SK-N-SH (cell line): ENCODE measurements around the gene SPATA2. TPM values are rescaled to one million over a fixed set of nuclear protein-coding genes. Genes with fewer than 3 reads are reported as not detected.

ENCODE experiments used
- CTCF ChIA-PET: fragments of 300-600, 350-600 bp; formaldehyde crosslinking; extraction: SDS; loops from one replicate; lab custom pipeline; 2021; lab: Yijun Ruan, JAX
- POLR2A ChIA-PET: fragments of 350-600 bp; sonication (Branson Sonifier 250); formaldehyde crosslinking; extraction: SDS; loops from one replicate; lab custom pipeline; 2020; ENCODE audit warnings: antibody characterized with exemption, inconsistent platforms; lab: Yijun Ruan, JAX
- DNase-seq: peaks from one replicate; pipeline ENCODE4 v3.0.0; 2012
- H2AFZ ChIP-seq: fragments of 200-600 bp; sonication (generic); 2 replicates; pipeline ENCODE4 v1.8.1; 2016; ENCODE audit warnings: antibody characterized with exemption, mild to moderate bottlenecking, low read depth
- H3F3A ChIP-seq: fragments of 200-600 bp; sonication (generic); replicated peaks from 2 replicates; pipeline ENCODE3; 2016; ENCODE audit warnings: antibody characterized with exemption, mild to moderate bottlenecking; ENCODE audit not compliant: insufficient read depth
- H3K27ac ChIP-seq, 2 experiments: fragments of 200-500 bp in 1 of 2; fragments of 200-600 bp in 1 of 2; sonication (Bioruptor generic) in 1 of 2; sonication (generic), shearing (Covaris generic) in 1 of 2; 2 replicates each; pipeline versions ENCODE4 v1.5.1 to v1.6.1; 2014 to 2016; ENCODE audit warnings: low read depth in 2 of 2, inconsistent platforms in 1 of 2, low read length in 1 of 2, mild to moderate bottlenecking in 1 of 2, mixed read lengths in 1 of 2
- H3K27me3 ChIP-seq: fragments of 200-600 bp; sonication (generic), shearing (Covaris generic); 2 replicates; pipeline ENCODE4 v1.6.1; 2016; ENCODE audit warnings: mixed run types; ENCODE audit not compliant: insufficient read depth
- H3K36me3 ChIP-seq, 2 experiments: fragments of 200-500 bp in 1 of 2; fragments of 200-600 bp in 1 of 2; sonication (Bioruptor generic) in 1 of 2; sonication (generic) in 1 of 2; replicated peaks in 1 of 2; 2 replicates each; pipeline versions ENCODE3 to v1.5.1; 2014 to 2016; ENCODE audit warnings: low read length in 1 of 2, mild to moderate bottlenecking in 1 of 2; ENCODE audit not compliant: insufficient read depth in 2 of 2, control insufficient read depth in 1 of 2
- H3K4me1 ChIP-seq, 2 experiments: fragments of 200-500 bp in 1 of 2; fragments of 200-600 bp in 1 of 2; sonication (Bioruptor generic) in 1 of 2; sonication (generic), shearing (Covaris generic) in 1 of 2; 2 replicates each; pipeline versions ENCODE4 v1.5.1 to v1.6.1; 2014 to 2016; ENCODE audit warnings: low read depth in 1 of 2, low read length in 1 of 2, mixed run types in 1 of 2; ENCODE audit not compliant: insufficient read depth in 2 of 2, control insufficient read depth in 1 of 2
- H3K4me2 ChIP-seq: fragments of 200-600 bp; sonication (generic), shearing (Covaris generic); 2 replicates; pipeline ENCODE4 v1.6.1; 2017; ENCODE audit warnings: mixed run types
- H3K4me3 ChIP-seq, 2 experiments: fragments of 200-500 bp in 1 of 2; fragments of 200-600 bp in 1 of 2; sonication (Bioruptor generic) in 1 of 2; sonication (generic), shearing (Covaris generic) in 1 of 2; 2 replicates each; pipeline versions ENCODE4 v1.5.1 to v1.8.1; 2014 to 2016; ENCODE audit warnings: low read depth in 2 of 2, inconsistent platforms in 1 of 2, low read length in 1 of 2, mild to moderate bottlenecking in 1 of 2, mixed read lengths in 1 of 2, moderate library complexity in 1 of 2
- H3K79me2 ChIP-seq: fragments of 200-600 bp; sonication (generic); 2 replicates; pipeline ENCODE4 v1.8.1; 2017; ENCODE audit warnings: mild to moderate bottlenecking; ENCODE audit not compliant: insufficient read depth
- H3K9ac ChIP-seq: fragments of 200-600 bp; sonication (generic); 2 replicates; pipeline ENCODE4 v1.6.1; 2017; ENCODE audit warnings: mixed run types
- H3K9me2 ChIP-seq: fragments of 200-600 bp; sonication (generic); 2 replicates; pipeline ENCODE4 v1.6.1; 2017; ENCODE audit warnings: mixed run types
- H3K9me3 ChIP-seq: fragments of 200-600 bp; sonication (generic); 2 replicates; pipeline ENCODE4 v1.6.1; 2017; ENCODE audit warnings: mixed run types, mild to moderate bottlenecking, moderate library complexity
- H4K20me1 ChIP-seq: fragments of 200-600 bp; sonication (generic); 2 replicates; pipeline ENCODE4 v1.6.1; 2017; ENCODE audit warnings: mild to moderate bottlenecking, mixed run types; ENCODE audit not compliant: insufficient read depth
- CHD2 ChIP-seq: fragments of 150-350 bp; IDR thresholded peaks from 2 replicates; pipeline ENCODE4 v1.6.1; 2018; ENCODE audit warnings: low read length; ENCODE audit not compliant: partially characterized antibody
- ELF1 ChIP-seq: IDR thresholded peaks from 2 replicates; pipeline ENCODE4 v1.4.0; 2012
- EZH2phosphoT487 ChIP-seq: fragments of 200-600 bp; sonication (generic); IDR thresholded peaks from 2 replicates; pipeline ENCODE4 v1.6.1; 2017; ENCODE audit warnings: low read depth, mixed run types, mild to moderate bottlenecking, antibody characterized with exemption, moderate library complexity, borderline replicate concordance
- GATA2 ChIP-seq: sonication (generic); formaldehyde crosslinking; IDR thresholded peaks from 2 replicates; pipeline ENCODE4 v1.5.0; 2020; ENCODE audit warnings: mild to moderate bottlenecking, missing genetic modification reagents
- MEF2A ChIP-seq: IDR thresholded peaks from 2 replicates; pipeline ENCODE4 v1.4.0; 2012; ENCODE audit warnings: low read depth, borderline replicate concordance
- NFIC ChIP-seq: IDR thresholded peaks from 2 replicates; pipeline ENCODE4 v1.4.0; 2012; ENCODE audit warnings: borderline replicate concordance
- NRF1 ChIP-seq: IDR thresholded peaks from 2 replicates; pipeline ENCODE4 v1.6.1; 2012; ENCODE audit warnings: low read depth, mild to moderate bottlenecking, low read length
- RXRA ChIP-seq: IDR thresholded peaks from 2 replicates; pipeline ENCODE4 v1.4.0; 2012; ENCODE audit warnings: low read depth, mild to moderate bottlenecking, borderline replicate concordance
- SIN3A ChIP-seq: IDR thresholded peaks from 2 replicates; pipeline ENCODE4 v1.6.1; 2012; ENCODE audit warnings: low read depth, mild to moderate bottlenecking, low read length, moderate library complexity, borderline replicate concordance
- TAF1 ChIP-seq: IDR thresholded peaks from 2 replicates; pipeline ENCODE4 v1.6.1; 2012; ENCODE audit warnings: low read depth, mild to moderate bottlenecking, low read length, moderate library complexity, borderline replicate concordance
- TCF12 ChIP-seq: IDR thresholded peaks from 2 replicates; pipeline ENCODE4 v1.4.0; 2012
- WGBS: methylation state at CpG from one replicate; pipeline ENCODE4 v1.1.6; 2017; ENCODE audit warnings: low lambda C conversion rate; 5-methylcytosine and 5-hydroxymethylcytosine counted together
- polyA plus RNA-seq, 3 experiments: library from polyadenylated mRNA; depleted of rRNA; stranded (reverse); fragments of >200 nt; gene quantifications; 2 replicates each; pipeline ENCODE4 v1.2.3, GENCODE V29; 2012
- TF ChIP-seq, protein P1 (sequence below): IDR thresholded peaks from 2 replicates; pipeline ENCODE4 v1.4.0; 2012; ENCODE audit warnings: low read depth, borderline replicate concordance
- TF ChIP-seq, protein P2 (sequence below): fragments of 150-350 bp; IDR thresholded peaks from 2 replicates; pipeline ENCODE4 v1.6.1; 2017; ENCODE audit warnings: antibody characterized with exemption, low read length, low read depth, borderline replicate concordance
- TF ChIP-seq, protein P3 (sequence below): IDR thresholded peaks from 2 replicates; pipeline ENCODE4; 2012
- TF ChIP-seq, protein P4 (sequence below): IDR thresholded peaks from 2 replicates; pipeline ENCODE4 v1.4.0; 2012; ENCODE audit warnings: low read depth, borderline replicate concordance

Gene SPATA2
- polyA plus RNA-seq, 1 of the 3 experiments (the other 2 are of a cell fraction) = 7.2 TPM

DNA sequence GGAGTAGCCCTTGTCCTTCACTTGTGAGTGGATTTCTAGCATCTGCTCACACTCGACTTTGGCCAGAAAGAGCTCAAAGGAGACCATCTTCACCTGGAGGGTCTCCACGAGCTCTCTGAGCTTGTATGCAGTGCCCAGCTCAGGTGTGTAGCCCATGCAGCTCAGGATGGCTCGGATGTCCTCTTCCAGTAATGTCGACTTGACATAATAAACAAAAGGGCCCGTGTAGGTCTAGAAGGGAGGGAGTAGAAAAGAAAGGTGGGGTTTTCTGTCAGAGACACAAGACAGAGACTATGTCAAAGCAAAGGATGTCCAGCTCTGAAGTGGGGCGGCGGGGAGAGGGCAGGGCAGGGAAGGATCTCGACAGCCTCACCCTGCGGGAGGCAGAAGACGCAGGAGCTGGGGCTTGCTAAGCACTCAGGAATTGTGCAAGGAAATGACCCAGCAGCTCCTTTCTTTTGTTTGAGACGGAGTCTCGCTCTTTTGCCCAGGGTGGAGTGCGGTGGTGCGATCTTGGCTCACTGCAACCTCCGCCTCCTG, 8.6 kb downstream of the SPATA2 start (continued):
- TF ChIP-seq, protein P1, sequence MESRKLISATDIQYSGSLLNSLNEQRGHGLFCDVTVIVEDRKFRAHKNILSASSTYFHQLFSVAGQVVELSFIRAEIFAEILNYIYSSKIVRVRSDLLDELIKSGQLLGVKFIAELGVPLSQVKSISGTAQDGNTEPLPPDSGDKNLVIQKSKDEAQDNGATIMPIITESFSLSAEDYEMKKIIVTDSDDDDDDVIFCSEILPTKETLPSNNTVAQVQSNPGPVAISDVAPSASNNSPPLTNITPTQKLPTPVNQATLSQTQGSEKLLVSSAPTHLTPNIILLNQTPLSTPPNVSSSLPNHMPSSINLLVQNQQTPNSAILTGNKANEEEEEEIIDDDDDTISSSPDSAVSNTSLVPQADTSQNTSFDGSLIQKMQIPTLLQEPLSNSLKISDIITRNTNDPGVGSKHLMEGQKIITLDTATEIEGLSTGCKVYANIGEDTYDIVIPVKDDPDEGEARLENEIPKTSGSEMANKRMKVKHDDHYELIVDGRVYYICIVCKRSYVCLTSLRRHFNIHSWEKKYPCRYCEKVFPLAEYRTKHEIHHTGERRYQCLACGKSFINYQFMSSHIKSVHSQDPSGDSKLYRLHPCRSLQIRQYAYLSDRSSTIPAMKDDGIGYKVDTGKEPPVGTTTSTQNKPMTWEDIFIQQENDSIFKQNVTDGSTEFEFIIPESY = no peak
- no peak for TF ChIP-seq SIN3A

DNA sequence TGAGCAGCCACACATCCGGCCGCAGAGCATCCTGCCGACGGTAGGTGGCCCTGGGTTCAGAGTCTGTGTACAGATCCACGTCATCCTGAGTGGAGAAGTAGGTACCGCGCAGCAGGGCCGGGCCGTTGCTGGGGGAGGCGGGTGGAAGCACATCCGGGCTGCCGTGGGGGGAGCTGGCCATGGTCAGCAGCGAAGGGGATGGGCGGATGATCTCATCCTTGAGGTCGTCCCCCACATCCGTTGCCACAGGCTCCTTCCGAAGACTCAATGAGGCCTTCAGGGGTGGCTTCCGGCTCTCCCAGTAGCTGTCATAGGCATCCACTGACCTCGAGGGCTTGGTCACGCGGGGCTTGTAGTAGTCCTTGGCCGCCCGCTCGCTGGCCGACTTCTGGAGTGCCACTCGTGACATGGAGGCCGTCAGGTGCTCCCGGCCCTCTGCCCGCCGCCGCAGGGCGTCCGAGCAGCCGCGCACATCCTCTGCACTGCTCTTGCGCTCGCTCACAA, 9.2 kb downstream of the SPATA2 start:
- Histone ChIP-seq H2AFZ (no peak overlapping the region), H3K4me1 (peaks cover 0 to 7% of the 10 kb centered on the region in 2 experiments; a peak in 1 of 4 replicates), H3K4me2 (no peak overlapping the region), H3K4me3 (no peak overlapping the region)
- CTCF ChIA-PET = interaction anchor here (0.9 to 5.8 kb wide), 4 partner anchors 15 to 372 kb away, joined by 3 to 32 read pairs (median 5); no protein-coding TSS in a partner anchor
- no peak for DNase-seq
- TF ChIP-seq, protein P2, sequence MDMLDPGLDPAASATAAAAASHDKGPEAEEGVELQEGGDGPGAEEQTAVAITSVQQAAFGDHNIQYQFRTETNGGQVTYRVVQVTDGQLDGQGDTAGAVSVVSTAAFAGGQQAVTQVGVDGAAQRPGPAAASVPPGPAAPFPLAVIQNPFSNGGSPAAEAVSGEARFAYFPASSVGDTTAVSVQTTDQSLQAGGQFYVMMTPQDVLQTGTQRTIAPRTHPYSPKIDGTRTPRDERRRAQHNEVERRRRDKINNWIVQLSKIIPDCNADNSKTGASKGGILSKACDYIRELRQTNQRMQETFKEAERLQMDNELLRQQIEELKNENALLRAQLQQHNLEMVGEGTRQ = no peak
- TF ChIP-seq, all 33 proteins: peak for 0
- Histone ChIP-seq H3K9ac (no peak overlapping the region), H4K20me1 (peaks cover 16% of the 10 kb centered on the region; the same call in 1 of the 2 replicates), H3K9me3 (no peaks in the 10 kb centered on the region), H3K36me3 (peaks cover 9 to 52% of the 10 kb centered on the region in 2 experiments), H3K79me2 (peaks cover 24% of the 10 kb centered on the region), H3K9me2 (no peaks in the 10 kb centered on the region), H3K27ac (no peak overlapping the region), H3K27me3 (no peaks in the 10 kb centered on the region), H3F3A (no peaks in the 10 kb centered on the region)
- POLR2A ChIA-PET = interaction anchor here (1.6 kb wide), 1 partner anchor 10 kb away, joined by 3 read pairs; the partner anchor contains the start of gene SPATA2
- WGBS = 97% methylated on average over 26 of the region's 37 CpGs

DNA sequence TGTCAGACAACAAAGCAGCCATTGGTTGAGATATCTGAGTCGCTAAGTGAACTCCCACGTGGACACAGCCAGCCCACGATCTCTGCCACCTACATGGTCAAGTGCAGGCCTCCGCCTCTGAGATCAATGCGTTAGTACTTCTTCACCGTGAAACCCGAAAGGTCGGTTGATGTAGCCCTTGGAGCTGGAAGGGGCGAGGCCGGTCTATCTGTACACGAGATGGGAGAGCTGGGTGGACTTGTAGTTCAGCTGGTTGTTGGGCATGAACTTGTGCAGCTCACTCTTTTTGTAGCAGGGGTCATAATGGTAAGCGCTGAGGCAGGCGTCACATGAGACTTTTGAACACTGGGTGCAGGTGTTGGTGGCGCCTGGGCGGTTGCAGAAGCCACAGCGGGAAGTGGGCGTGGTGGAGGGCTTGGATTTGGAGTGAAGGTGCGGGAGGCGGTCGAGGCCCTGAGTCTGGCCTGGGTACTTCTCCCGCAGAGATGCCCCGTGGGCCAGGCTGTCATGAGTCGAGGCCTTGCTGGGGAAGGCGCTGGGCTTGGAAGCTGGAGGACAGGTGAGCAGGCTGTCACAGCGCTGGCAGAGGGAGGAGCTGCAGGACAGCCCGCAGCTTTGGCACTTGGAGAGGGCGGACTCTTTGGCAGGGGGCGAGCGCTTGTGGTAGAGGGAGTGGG, 9.8 kb downstream of the SPATA2 start:
- Histone ChIP-seq H3K27ac (no peak overlapping the region), H3K9ac (no peak overlapping the region), H3K4me1 (peaks cover 0 to 10% of the 10 kb centered on the region in 2 experiments; a peak in 1 of 4 replicates), H3K79me2 (peaks cover 18% of the 10 kb centered on the region), H3K4me2 (no peak overlapping the region), H3K27me3 (no peaks in the 10 kb centered on the region), H3K36me3 (peaks cover 9 to 52% of the 10 kb centered on the region in 2 experiments), H3K4me3 (no peak overlapping the region), H3F3A (no peaks in the 10 kb centered on the region), H2AFZ (no peak overlapping the region), H3K9me3 (no peaks in the 10 kb centered on the region), H4K20me1 (peaks cover 10% of the 10 kb centered on the region; the same call in 1 of the 2 replicates), H3K9me2 (no peaks in the 10 kb centered on the region)
- CTCF ChIA-PET = interaction anchor here (5.8 kb wide), 1 partner anchor 18 kb away, joined by 32 read pairs; no protein-coding TSS in a partner anchor
- WGBS = 91% methylated on average over 29 of the region's 29 CpGs
- DNase-seq = no peak
- POLR2A ChIA-PET = interaction anchor here (1.6 kb wide), 1 partner anchor 10 kb away, joined by 3 read pairs; the partner anchor contains the start of gene SPATA2
- TF ChIP-seq, protein P3, sequence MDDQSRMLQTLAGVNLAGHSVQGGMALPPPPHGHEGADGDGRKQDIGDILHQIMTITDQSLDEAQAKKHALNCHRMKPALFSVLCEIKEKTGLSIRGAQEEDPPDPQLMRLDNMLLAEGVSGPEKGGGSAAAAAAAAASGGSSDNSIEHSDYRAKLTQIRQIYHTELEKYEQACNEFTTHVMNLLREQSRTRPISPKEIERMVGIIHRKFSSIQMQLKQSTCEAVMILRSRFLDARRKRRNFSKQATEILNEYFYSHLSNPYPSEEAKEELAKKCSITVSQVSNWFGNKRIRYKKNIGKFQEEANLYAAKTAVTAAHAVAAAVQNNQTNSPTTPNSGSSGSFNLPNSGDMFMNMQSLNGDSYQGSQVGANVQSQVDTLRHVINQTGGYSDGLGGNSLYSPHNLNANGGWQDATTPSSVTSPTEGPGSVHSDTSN = no peak
- no peak for TF ChIP-seq MEF2A
- TF ChIP-seq, protein P4, sequence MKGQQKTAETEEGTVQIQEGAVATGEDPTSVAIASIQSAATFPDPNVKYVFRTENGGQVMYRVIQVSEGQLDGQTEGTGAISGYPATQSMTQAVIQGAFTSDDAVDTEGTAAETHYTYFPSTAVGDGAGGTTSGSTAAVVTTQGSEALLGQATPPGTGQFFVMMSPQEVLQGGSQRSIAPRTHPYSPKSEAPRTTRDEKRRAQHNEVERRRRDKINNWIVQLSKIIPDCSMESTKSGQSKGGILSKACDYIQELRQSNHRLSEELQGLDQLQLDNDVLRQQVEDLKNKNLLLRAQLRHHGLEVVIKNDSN = no peak
- TF ChIP-seq, protein P2 = no peak
- no peak for TF ChIP-seq EZH2phosphoT487
- TF ChIP-seq GATA2 = no peak
- TF ChIP-seq NFIC = no peak
- no peak for TF ChIP-seq CHD2
- TF ChIP-seq TAF1 = no peak
- TF ChIP-seq ELF1 = no peak
- no peak for TF ChIP-seq TCF12
- no peak for TF ChIP-seq SIN3A
- no peak for TF ChIP-seq NRF1
- TF ChIP-seq RXRA = no peak
